GM21367 (cell line): Measurements from ENCODE around the gene MYL3.

Source experiments
- ATAC-seq: cut with Tn5 transposase; IDR thresholded peaks from one replicate; pipeline ENCODE4 v1.9.1; 2021; ENCODE audit not compliant: unreplicated experiment

The MYL3 gene

GRCh38 chr3:46851364-46852333 lies 11.6 kb downstream of the MYL3 start:
- ATAC-seq: no peak

DNA sequence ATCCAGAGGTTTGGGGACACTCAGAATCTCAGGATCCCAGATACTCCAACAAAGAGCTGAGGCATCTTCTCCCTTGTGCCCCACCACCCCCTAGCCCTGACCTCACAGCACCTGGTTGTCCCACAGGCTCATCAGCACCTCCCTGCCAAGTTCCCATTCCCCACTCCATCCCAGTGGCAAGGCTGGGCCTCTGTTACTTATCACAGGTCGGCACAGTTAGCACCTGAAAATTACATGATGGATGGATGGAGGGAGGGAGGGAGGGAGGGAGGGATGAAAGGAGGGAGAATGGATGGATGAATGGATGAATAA lies 12.8 kb downstream of the MYL3 start:
- no peak for ATAC-seq

DNA sequence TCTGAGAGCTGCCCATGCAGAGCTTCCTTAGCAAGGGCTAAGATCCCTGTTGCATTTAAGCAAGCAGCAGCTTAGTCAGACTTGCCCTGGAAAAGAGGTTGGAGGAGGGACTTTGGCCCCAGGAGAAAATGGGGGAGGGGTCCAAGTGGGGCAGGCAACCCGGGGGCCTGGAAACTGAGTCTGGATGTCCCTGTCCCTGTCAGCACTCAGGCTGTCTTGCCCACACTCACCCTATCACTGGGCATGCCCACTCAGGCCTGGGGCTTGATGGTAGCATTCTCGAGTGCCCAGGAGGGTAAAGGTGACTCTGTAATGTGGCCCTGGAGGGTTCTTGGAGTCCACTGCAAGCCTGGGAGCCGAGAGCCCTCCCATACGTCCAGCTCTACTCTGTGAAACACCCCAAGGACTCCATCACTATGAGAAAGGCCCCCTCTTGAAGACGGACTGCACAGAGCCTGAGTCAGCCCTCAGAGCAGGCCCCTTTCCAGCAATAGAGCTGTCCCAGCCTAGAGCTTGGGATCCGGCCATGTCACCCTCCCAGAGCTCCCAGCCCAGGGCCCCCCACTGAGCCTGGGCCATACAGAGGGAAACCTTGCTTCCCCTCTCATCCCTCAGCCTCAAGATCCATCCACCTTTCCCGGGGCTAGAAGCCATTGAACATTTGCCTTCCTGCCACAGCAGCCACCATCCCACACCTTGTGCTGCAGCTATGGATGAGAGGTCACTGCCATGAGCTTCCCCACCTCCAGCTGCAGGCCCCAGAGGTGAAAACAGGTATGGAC lies 13.4 kb downstream of the MYL3 start:
- no peak for ATAC-seq

GRCh38 chr3:46849045-46849631 lies 14.1 kb downstream of the MYL3 start:
- no peak for ATAC-seq

- no peak for ATAC-seq
Measured at GRCh38 chr3:46848271-46849044, 14.8 kb downstream of the MYL3 start.

DNA sequence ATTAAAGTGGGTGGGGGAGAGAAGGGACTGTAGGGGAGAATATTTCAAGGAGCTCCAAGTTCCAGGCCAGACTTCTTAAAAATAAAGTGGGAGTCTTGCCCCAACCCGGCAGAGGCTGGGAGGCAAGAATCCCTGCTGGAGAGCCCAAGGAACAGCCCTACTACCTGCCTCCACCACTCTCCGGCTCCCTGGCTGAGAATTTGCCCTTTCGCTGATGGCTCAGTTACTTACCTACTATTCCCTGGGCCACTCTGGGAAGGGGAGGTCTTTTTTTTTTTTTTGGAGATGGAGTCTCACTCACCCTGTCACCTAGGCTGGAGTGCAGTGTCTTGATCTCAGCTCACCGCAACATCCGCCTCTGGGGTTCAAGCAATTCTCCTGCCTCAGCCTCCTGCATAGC lies 15.5 kb downstream of the MYL3 start:
- ATAC-seq: no peak

DNA sequence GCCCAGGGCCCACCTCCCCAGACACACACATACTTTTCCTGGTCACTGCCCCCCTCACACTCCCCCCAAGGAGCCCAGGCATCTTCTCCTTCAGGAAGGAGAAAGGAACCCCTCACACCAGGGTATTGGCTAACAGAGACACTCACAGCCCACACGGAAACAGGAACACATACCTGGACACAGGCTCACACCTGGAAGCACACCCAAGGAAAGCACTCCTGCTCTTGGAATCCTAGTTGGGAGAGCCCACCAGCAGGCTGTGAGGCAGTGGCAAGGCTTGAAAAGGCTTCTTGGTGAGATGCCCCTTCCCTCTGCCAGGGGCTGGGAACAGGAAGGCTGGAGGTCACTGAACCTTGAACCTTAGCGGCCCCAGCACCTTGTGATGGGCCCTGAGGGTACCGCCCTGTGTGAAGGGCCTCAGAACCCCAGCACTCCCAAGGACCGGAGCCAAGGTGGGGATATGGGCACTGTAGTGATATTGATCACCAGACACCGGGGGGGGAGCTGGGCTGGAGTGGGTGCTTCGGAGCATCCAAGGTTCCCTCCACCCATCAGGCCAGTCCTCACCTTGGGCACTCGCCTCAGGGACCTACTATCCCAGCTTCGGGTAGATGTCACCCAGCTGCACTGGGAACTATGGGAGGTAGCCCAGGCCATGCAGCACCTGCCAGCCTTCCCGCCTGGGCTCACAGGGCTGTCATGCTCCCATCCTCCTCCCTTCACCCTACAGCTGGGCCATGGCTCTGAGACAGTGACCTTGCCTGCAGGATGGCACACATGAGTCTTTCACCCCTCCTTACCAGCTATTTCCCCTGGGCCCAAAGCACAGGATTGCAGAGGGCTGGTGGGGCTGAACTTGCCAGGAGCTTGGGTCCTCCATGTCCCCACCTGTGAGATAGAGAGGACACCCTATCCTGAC lies 16.4 kb downstream of the MYL3 start:
- no peak for ATAC-seq

GRCh38 chr3:46845860-46846623 lies 17.2 kb downstream of the MYL3 start:
- ATAC-seq: peak; percentile 51

DNA sequence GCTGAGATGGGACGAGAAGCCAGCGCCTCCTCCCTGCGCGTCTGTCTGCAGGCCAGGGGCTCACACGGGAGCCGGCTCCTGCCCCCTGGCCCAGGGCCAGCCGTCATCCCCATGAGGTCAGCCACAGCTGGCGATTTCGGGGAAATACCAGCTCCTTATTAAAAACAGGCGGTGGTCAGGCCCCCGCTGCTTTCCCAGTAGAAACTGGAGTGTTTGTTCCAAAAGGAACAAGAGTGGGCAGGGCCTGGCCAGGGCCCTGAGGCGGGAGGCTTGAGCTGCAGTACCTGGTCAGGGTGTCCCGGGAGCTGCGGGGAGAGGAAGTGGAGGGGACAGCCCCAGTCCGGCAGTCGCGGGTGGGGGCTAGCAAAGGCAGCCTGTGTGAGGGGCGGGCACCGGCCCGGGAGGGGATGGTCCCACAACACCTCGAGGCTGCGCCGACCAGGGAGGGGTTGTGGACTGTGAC lies 17.8 kb downstream of the MYL3 start:
- ATAC-seq: peak; percentile 39

DNA sequence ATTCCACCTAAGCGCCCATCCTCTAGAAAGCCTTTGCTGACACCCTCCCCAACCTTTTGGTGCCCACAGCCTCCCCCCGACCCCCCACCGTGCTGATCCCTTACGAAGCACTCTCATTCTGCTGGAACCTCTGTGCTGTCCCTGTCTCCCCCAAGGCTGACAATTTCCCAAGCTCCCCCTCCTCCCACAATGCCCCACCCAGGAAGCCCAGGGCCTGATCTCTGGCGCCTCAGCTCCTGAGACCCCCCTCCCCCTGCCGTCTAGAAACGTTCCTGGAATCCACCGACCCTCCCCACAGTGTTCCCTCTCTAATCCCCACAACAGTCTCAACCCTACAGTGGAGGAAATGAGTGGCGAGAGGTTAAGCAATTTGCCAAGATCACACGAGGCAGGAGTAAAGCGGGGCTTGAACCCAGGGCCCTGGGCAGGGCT lies 18.3 kb downstream of the MYL3 start:
- ATAC-seq: no peak

DNA sequence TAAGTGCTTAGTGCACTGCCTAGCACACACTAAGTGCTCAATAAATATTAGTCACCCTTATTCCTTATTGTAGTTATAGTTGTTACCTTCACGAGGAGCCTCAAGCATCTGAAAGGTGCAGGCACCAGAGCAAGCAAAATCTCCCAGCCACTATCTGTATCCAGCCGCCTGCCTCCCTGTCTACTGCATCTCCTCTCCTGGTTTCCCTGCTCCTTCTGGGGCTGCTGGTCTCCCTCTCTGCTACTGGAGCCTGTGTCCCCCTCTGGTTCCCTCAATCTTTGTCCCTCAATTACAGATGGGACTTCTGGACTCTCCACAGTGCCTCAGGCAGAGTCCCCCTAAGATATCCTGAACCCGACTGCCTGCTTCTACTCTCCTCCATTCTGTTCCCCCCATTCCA lies 18.8 kb downstream of the MYL3 start:
- ATAC-seq: no peak

GRCh38 chr3:46843508-46843907 lies 19.7 kb downstream of the MYL3 start:
- ATAC-seq: no peak

GRCh38 chr3:46840491-46840890 lies 22.8 kb downstream of the MYL3 start:
- ATAC-seq: no peak

GRCh38 chr3:46838301-46838700 lies 24.9 kb downstream of the MYL3 start:
- no peak for ATAC-seq

GRCh38 chr3:46835491-46835890 lies 27.8 kb downstream of the MYL3 start:
- no peak for ATAC-seq

DNA sequence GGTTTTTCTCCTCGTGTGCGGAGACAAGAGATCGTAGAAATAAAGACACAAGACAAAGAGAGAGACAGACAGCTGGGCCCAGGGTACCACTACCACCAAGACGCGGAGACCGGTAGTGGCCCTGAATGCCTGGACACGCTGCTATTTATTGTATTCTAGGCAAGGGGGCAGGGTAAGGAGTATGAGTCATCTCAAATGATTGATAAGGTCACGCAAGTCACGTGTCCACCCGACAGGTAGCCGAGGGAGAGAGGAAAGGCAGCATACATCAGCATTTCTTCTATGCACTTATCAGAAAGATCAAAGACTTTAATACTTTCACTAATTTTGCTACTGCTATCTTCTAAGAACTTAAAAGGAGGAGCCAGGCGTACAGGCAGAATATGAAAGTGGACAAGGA lies 28.2 kb downstream of the MYL3 start:
- no peak for ATAC-seq

GRCh38 chr3:46833346-46834300 lies 29.6 kb downstream of the MYL3 start:
- ATAC-seq: no peak

DNA sequence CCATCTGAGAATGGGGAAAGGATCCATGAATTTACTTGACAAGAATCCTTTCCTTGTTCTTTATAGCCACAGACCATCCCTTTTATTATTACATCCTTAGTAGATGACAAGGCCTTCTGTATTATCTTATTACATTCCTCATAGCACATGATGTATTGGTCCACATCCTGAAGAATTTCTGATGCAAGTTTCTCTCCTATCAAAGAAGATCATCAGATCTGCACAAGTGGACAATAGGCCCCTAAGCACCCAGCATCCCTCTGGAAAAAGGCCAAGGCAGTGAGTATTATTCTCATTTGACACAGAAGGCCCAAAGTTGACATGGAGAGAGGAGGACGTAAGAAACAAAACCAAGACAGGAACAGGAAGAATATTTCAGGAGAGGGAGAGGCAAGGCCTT lies 31.4 kb downstream of the MYL3 start:
- ATAC-seq: no peak
